NB4 (cell line): ENCODE data around the gene HCN1.
"Not testable (repeated sequence)": the region's sequence is repeated elsewhere in the genome, so short reads cannot be mapped to it uniquely, and the experiment has no call there.

Experiments used
- DNase-seq: peaks from one replicate; pipeline ENCODE4 v3.0.0; 2010; ENCODE audit warnings: low read depth
- H3K4me3 ChIP-seq: one replicate; pipeline ENCODE4 v1.5.1; 2011; ENCODE audit warnings: mild to moderate bottlenecking, low read depth, low read length, moderate library complexity
- CTCF ChIP-seq: IDR thresholded peaks from one replicate; pipeline ENCODE4 v1.5.1; 2012; ENCODE audit warnings: low read depth, low read length
- MAX ChIP-seq: IDR thresholded peaks from 2 replicates; pipeline ENCODE4 v1.6.1; 2011; ENCODE audit warnings: low read depth, low read length
- MYC ChIP-seq: IDR thresholded peaks from 2 replicates; pipeline ENCODE4 v1.6.1; 2011; ENCODE audit warnings: low read depth, low read length
- POLR2A ChIP-seq: IDR thresholded peaks from 2 replicates; pipeline ENCODE4 v1.6.1; 2011; ENCODE audit warnings: mild to moderate bottlenecking; ENCODE audit not compliant: insufficient read length; ENCODE audit errors: extremely low read depth

HCN1 gene

GRCh38 chr5:45454114-45454513, 242.1 kb downstream of the HCN1 start:
- peak; percentile 25 for DNase-seq
- H3K4me3 ChIP-seq, result no peak overlapping the region
- TF ChIP-seq CTCF (no peak), POLR2A (no peak), MAX (no peak), MYC (no peak)

GRCh38 chr5:45444856-45445255, 251.3 kb downstream of the HCN1 start:
- not testable (repeated sequence) for DNase-seq, H3K4me3 ChIP-seq

GRCh38 chr5:45440466-45440865, 255.7 kb downstream of the HCN1 start:
- no peak overlapping the region for H3K4me3 ChIP-seq
- DNase-seq, result peak; percentile 1
- TF ChIP-seq CTCF (no peak), MAX (no peak), MYC (no peak), POLR2A (no peak)

- TF ChIP-seq MYC, result no peak
- no peak for TF ChIP-seq CTCF
- no peak for TF ChIP-seq MAX
- TF ChIP-seq POLR2A, result no peak
- DNase-seq, result no peak
- no peak overlapping the region for H3K4me3 ChIP-seq
Observed at GRCh38 chr5:45437752-45438151, 258.4 kb downstream of the HCN1 start.

- TF ChIP-seq POLR2A (no peak), MAX (no peak), MYC (no peak)
- no peak for DNase-seq
- no peak overlapping the region for H3K4me3 ChIP-seq
Observed at GRCh38 chr5:45417285-45417998, 278.7 kb downstream of the HCN1 start.

GRCh38 chr5:45414620-45415573, 281.3 kb downstream of the HCN1 start:
- no peak for TF ChIP-seq MYC
- no peak for TF ChIP-seq CTCF
- TF ChIP-seq POLR2A, result no peak
- TF ChIP-seq MAX, result no peak
- DNase-seq, result no peak

More at GRCh38 chr5:45414620-45415573, 281.3 kb downstream of the HCN1 start:
- no peak overlapping the region for H3K4me3 ChIP-seq
